GM11168 (cell line): Measurements from ENCODE around the gene KLRD1.
"Not testable (repeated sequence)": the region's sequence is repeated elsewhere in the genome, so short reads cannot be mapped to it uniquely, and the experiment has no call there.

Experiments
- in situ Hi-C: fragments of 300-500 bp; cut with MboI; formaldehyde crosslinking; loops from one replicate; pipeline ENCODE4 v1.12.0; 2022; ENCODE audit warnings: low sequenced_read_pairs; ENCODE audit not compliant: unreplicated experiment

Gene KLRD1

GRCh38 chr12:10307630-10308029 lies at the start of gene KLRD1:
KLRD1 (plus strand) TSS chr12:10307870; CDS start chr12:10308078, 208 bp downstream.
- in situ Hi-C loops = no loop called here

GRCh38 chr12:10260927-10261326 lies 46.7 kb upstream of the KLRD1 start:
- in situ Hi-C loops = no loop called here

GRCh38 chr12:10268037-10268436 lies 39.6 kb upstream of the KLRD1 start:
- in situ Hi-C loops = no loop called here

GRCh38 chr12:10272467-10272866 lies 35.2 kb upstream of the KLRD1 start:
- in situ Hi-C loops = no loop called here

- in situ Hi-C loops = no loop called here
Measured at GRCh38 chr12:10276774-10277173, 30.9 kb upstream of the KLRD1 start.

GRCh38 chr12:10278104-10278503 lies 29.6 kb upstream of the KLRD1 start:
- in situ Hi-C loops = no loop called here

GRCh38 chr12:10279937-10280336 lies 27.7 kb upstream of the KLRD1 start:
- in situ Hi-C loops = no loop called here

- in situ Hi-C loops = no loop called here
Measured at GRCh38 chr12:10283027-10283426, 24.6 kb upstream of the KLRD1 start.

- in situ Hi-C loops = no loop called here
Measured at GRCh38 chr12:10285919-10286318, 21.8 kb upstream of the KLRD1 start.

GRCh38 chr12:10289005-10289754 lies 18.5 kb upstream of the KLRD1 start:
- in situ Hi-C loops = no loop called here

- in situ Hi-C loops = no loop called here
Measured at GRCh38 chr12:10291030-10291429, 16.6 kb upstream of the KLRD1 start.

- in situ Hi-C loops = no loop called here
Measured at GRCh38 chr12:10293151-10293550, 14.5 kb upstream of the KLRD1 start.

- in situ Hi-C loops = no loop called here
Measured at GRCh38 chr12:10293570-10294227, 14.0 kb upstream of the KLRD1 start.

- in situ Hi-C loops = no loop called here
Measured at GRCh38 chr12:10301103-10301502, 6.6 kb upstream of the KLRD1 start.

GRCh38 chr12:10304161-10304574 lies 3.5 kb upstream of the KLRD1 start:
- in situ Hi-C loops = no loop called here

GRCh38 chr12:10305411-10305810 lies 2.3 kb upstream of the KLRD1 start:
- in situ Hi-C loops = no loop called here

GRCh38 chr12:10310926-10311720 lies 3.5 kb downstream of the KLRD1 start:
- in situ Hi-C loops = no loop called here

- in situ Hi-C loops = no loop called here
Measured at GRCh38 chr12:10319388-10319787, 11.7 kb downstream of the KLRD1 start.

- in situ Hi-C loops = no loop called here
Measured at GRCh38 chr12:10320643-10321042, 13.0 kb downstream of the KLRD1 start.

GRCh38 chr12:10328691-10329090 lies 21.0 kb downstream of the KLRD1 start:
- in situ Hi-C loops = not testable (repeated sequence)

GRCh38 chr12:10331642-10332239 lies 24.1 kb downstream of the KLRD1 start:
- in situ Hi-C loops = no loop called here
